Stimulated activated CD4-positive, alpha-beta T cell treated with anti-CD3 and anti-CD28 coated beads, TNF-alpha, amount 100 ng/mL, for 1 hour (primary cell): ENCODE measurements around the gene QSOX2.
A peak's percentile ranks its signal among the peaks of the same experiment; 100 is the strongest.
"Not testable (repeated sequence)": the region's sequence is repeated elsewhere in the genome, so short reads cannot be mapped to it uniquely, and the experiment has no call there.

Experiments
- DNase-seq, 3 donors: peaks; one replicate each; pipeline ENCODE4 v3.0.0-alpha.2; 2020; ENCODE audit warnings: low read depth in 3 of 3, low spot score in 1 of 3

QSOX2 gene

GRCh38 chr9:136237486-136238341, 7.9 kb downstream of the QSOX2 start:
- no peak for DNase-seq

- DNase-seq, result not testable (repeated sequence)
Observed at GRCh38 chr9:136236471-136237410, 8.9 kb downstream of the QSOX2 start.

- DNase-seq, result no peak
Observed at GRCh38 chr9:136235709-136236455, 9.7 kb downstream of the QSOX2 start.

GRCh38 chr9:136235171-136235570, 10.4 kb downstream of the QSOX2 start:
- no peak for DNase-seq

GRCh38 chr9:136234597-136234996, 11.0 kb downstream of the QSOX2 start:
- no peak for DNase-seq

GRCh38 chr9:136233868-136234267, 11.7 kb downstream of the QSOX2 start:
- no peak for DNase-seq

GRCh38 chr9:136233411-136233810, 12.2 kb downstream of the QSOX2 start:
- DNase-seq, result no peak

GRCh38 chr9:136232969-136233368, 12.6 kb downstream of the QSOX2 start:
- DNase-seq, result no peak

GRCh38 chr9:136231478-136232297, 13.9 kb downstream of the QSOX2 start:
- DNase-seq, result no peak

GRCh38 chr9:136230773-136231172, 14.8 kb downstream of the QSOX2 start:
- DNase-seq, result no peak

- no peak for DNase-seq
Observed at GRCh38 chr9:136230365-136230764, 15.2 kb downstream of the QSOX2 start.

- no peak for DNase-seq
Observed at GRCh38 chr9:136229096-136230065, 16.2 kb downstream of the QSOX2 start.

GRCh38 chr9:136228107-136228875, 17.3 kb downstream of the QSOX2 start:
- no peak for DNase-seq

GRCh38 chr9:136226680-136227407, 18.8 kb downstream of the QSOX2 start:
- DNase-seq, result no peak

- DNase-seq, result peak in 2 of 3 donors; percentile 43 to 59
Observed at GRCh38 chr9:136225748-136226679, 19.6 kb downstream of the QSOX2 start.

- DNase-seq, result no peak
Observed at GRCh38 chr9:136225366-136225747, 20.3 kb downstream of the QSOX2 start.
